GM12872 (cell line): ENCODE measurements around the gene NCAM2.

ENCODE experiments used
- CTCF ChIP-seq: IDR thresholded peaks from 3 replicates; pipeline ENCODE4 v1.5.1; 2011; ENCODE audit warnings: low read depth, mild to moderate bottlenecking, low read length, moderate library complexity; ENCODE audit not compliant: insufficient read depth

NCAM2 gene

GRCh38 chr21:21028275-21028820 lies 30.1 kb downstream of the NCAM2 start:
- TF ChIP-seq CTCF: no peak

DNA sequence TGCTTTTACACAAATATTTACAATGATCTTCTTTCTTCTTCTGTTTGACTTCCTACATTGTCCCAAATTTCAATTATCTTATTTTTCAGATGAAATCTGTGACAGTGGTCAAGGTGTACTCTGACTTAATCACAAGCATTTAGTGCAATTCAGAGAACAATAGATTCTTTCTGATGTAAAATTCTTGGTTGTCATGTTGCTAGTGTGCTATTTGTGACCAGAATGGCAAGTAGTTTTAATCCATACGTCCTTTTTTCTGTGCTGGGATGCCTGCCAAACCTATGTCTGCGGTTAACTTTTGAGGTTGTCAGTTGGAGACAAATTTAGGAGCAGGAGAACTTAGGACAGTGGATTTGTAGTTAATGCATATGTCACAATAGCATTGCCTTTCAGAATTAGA lies 31.0 kb downstream of the NCAM2 start:
- no peak for TF ChIP-seq CTCF

GRCh38 chr21:21030311-21030710 lies 32.1 kb downstream of the NCAM2 start:
- no peak for TF ChIP-seq CTCF

- no peak for TF ChIP-seq CTCF
Measured at GRCh38 chr21:21034036-21034435, 35.8 kb downstream of the NCAM2 start.

DNA sequence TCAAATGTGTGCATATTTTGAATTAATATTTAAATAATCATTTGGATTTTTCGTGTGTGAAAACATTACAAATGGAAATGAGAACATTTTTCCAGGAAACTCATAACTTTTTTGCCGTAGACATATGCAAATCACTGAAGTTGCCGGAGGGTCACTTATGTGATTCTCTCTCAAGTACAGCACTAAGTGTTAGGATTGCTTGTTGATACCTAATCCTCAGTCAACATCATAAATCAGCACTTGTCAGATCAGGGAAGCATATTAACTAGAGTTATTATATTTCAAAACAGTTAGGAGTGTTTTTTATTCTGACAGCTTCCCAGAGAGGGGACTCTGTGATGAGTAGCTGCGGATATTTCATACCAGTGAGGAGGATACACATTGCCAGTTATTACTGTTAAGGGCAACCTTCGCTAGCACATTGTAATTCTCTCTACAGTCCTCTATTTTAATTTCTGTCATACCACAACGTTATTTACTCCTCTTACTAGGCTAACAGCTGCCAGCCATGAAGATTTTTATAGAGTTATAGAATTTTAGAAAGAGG lies 41.5 kb downstream of the NCAM2 start:
- TF ChIP-seq CTCF: no peak

DNA sequence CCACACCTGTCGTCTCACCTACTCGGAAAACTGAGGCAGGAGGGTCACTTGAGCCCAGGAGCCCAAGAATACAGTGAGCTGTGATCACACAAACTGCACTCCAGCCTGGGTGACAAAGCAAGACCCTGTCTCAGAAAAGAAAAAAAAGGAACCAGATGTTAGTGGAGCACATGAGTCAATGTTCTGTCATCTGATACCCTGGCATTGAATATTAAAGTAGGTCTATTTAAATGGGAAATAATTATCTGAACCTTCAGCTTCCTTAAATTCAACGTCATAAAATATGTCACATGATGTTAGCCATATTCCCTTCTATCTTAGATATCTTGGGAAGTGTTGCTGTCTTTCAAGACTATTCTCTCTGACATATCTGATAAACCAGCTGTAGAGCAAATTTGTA lies 47.3 kb downstream of the NCAM2 start:
- TF ChIP-seq CTCF: no peak

GRCh38 chr21:21046063-21046462 lies 47.9 kb downstream of the NCAM2 start:
- TF ChIP-seq CTCF: no peak
